ENCODE results near the gene VIT. TPM values are rescaled to one million over a fixed set of nuclear protein-coding genes. Genes with fewer than 3 reads are reported as not detected.

The VIT gene, protein sequence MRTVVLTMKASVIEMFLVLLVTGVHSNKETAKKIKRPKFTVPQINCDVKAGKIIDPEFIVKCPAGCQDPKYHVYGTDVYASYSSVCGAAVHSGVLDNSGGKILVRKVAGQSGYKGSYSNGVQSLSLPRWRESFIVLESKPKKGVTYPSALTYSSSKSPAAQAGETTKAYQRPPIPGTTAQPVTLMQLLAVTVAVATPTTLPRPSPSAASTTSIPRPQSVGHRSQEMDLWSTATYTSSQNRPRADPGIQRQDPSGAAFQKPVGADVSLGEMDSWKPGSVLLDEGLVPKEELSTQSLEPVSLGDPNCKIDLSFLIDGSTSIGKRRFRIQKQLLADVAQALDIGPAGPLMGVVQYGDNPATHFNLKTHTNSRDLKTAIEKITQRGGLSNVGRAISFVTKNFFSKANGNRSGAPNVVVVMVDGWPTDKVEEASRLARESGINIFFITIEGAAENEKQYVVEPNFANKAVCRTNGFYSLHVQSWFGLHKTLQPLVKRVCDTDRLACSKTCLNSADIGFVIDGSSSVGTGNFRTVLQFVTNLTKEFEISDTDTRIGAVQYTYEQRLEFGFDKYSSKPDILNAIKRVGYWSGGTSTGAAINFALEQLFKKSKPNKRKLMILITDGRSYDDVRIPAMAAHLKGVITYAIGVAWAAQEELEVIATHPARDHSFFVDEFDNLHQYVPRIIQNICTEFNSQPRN
- not detected for total RNA-seq

DNA sequence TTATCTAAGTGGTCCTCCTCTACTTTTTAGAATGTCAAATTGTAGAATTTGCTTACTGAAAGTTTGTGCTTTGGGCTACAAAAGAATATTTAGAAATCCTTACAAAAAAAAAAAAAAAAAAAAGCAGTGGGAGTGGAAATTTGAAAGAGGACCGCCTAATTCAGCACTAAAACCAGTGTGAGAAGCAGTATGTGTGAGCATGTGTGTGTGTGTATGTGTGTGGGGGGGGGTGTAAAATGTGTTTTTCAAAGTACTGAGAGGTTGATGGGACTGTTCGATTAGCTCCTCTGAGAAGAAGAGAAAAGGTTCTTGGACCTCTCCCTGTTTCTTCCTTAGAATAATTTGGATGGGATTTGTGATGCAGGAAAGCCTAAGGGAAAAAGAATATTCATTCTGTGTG is at the start of gene VIT:
VIT (plus strand) TSS at position 175 of the 400 bp plus-strand sequence. CDS start 19,664 bp downstream, outside the sequence.
- no peak within 1 kb of the TSS for H3K27ac Mint-ChIP-seq
- no peaks in the 10 kb centered on the region for H3K4me1 Mint-ChIP-seq
- no peaks in the 10 kb centered on the region for H3K9me3 Mint-ChIP-seq
- no peak within 1 kb of the TSS for H3K4me3 Mint-ChIP-seq
- no peaks in the 10 kb centered on the region for H3K36me3 Mint-ChIP-seq (ENCODE audit: low read depth)
- no peak for ATAC-seq (replicated peaks)
- H3K27me3 Mint-ChIP-seq, result peaks cover 10% of the 10 kb centered on the region

DNA sequence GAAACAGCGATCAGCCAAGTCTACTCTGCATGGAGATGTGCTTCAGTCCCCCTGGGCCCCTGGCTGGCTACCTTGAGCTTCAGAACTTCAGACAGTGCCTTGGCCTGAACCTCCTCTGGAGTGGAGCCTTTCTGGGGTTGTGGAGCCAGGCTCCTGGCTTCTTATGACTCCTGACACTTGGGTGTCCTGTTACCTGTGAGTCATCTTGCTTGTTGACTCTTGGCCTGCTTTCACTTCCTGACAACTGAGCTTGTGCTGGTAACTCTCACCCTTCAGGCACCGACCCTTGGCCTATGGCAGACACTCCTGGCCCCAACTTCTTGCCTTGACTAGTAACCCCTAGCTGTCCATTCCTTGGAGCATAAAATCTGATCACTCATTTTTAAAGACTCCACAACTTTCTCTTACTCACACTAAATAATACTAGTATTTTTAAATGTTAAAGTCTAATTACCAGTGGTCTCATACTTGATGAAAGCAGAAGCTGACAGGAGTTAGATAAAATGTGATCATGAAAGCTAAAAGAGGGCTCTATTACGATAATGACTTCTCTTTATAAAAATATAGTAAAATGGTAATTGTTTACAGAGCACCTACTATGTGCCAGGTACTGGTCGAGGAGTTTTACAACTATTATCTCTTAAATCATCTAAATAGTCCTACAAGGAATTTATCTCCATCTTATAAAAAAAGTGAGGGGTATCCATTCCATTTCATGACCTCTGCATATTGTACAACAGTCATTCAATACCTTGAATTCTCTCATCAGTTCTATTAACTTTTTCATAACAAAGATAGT is 46.3 kb upstream of the VIT start:
- peak overlapping the region; percentile 7 for H3K27ac Mint-ChIP-seq
- no peak overlapping the region for H3K4me3 Mint-ChIP-seq
- peaks cover 4% of the 10 kb centered on the region for H3K4me1 Mint-ChIP-seq
- peak; percentile 86 for ATAC-seq (replicated peaks)
- H3K36me3 Mint-ChIP-seq (ENCODE audit: low read depth), result no peaks in the 10 kb centered on the region
- H3K27me3 Mint-ChIP-seq, result no peaks in the 10 kb centered on the region
- no peaks in the 10 kb centered on the region for H3K9me3 Mint-ChIP-seq

DNA sequence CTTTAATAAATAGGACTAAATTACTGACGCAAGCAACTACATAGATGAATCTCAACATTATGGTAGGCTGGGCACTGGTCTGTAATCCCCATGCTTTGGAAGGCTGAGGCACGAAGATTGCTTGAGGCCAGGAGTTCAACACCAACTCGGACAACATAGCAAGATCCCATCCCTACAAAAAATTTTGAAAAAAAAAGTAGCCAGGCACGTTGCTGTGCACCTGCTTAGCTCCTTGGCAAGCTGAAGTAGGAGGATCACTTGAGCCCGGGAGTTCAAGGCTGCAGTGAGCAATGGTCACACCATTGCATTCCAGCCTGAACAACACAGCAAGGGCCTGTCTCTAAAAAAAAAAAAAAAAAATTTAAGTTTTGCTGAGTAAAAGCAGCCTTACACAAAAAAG is 43.4 kb upstream of the VIT start:
- Mint-ChIP-seq H3K27me3 (no peaks in the 10 kb centered on the region), H3K4me1 (peaks cover 4% of the 10 kb centered on the region), H3K9me3 (no peaks in the 10 kb centered on the region), H3K4me3 (no peak overlapping the region), H3K27ac (no peak overlapping the region), H3K36me3 (ENCODE audit: low read depth) (no peaks in the 10 kb centered on the region)
- ATAC-seq (replicated peaks), result no peak

DNA sequence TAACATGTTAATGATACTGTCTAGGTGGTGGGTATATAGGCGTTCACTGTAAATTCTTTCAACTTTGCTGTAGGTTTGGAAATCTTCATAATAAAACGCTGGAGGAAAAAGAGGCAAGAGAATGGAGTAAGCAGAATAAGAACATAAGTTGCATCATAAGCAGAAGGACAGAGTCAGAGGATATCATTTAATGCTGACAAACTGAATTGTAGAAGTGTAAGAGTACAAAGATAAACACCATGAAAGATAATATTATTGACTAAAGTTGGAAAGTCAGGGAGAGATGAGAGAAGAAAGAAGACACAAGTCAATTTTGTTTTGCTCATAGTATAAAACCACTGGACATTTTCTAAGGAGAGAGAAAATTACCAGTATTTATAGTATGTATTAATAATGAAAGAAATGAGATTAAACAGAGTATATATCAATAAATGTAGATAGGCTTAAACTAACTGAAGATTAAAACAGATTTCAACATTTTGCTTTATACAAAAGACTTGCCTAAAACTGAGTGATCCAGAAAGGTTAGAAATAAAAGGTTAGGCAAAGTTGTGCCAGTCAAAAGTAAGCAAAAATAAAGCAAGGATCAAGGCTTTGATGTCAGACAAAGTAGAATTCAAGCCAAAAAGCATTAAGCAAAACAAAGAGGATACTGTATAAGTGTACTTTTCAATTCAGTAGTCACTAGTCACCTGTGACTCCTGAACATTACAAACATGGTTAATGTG is 42.4 kb upstream of the VIT start:
- no peak overlapping the region for H3K27ac Mint-ChIP-seq
- peaks cover 4% of the 10 kb centered on the region for H3K4me1 Mint-ChIP-seq
- H3K27me3 Mint-ChIP-seq, result no peaks in the 10 kb centered on the region
- no peak overlapping the region for H3K4me3 Mint-ChIP-seq
- no peaks in the 10 kb centered on the region for H3K9me3 Mint-ChIP-seq
- no peak for ATAC-seq (replicated peaks)
- H3K36me3 Mint-ChIP-seq (ENCODE audit: low read depth), result no peaks in the 10 kb centered on the region

DNA sequence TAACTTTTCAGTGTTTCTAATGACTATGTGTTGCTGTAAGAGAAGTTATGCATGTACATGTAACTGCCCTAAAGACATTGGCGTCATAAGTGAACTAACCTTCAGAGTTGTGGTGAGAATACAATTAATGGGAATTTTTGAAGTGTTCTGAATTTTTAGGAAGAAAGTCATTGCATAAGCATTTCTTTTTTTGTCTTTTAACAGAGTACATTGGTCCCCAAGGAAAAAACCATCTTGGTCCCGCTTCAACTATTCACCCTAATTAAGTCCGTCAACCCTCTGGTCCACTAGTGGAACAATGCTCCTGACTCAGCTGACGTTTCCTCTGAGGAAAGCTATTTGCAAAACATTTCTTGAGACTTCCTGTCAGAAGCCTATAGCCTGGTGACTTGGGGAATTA is 41.1 kb upstream of the VIT start:
- H3K4me1 Mint-ChIP-seq, result no peaks in the 10 kb centered on the region
- no peaks in the 10 kb centered on the region for H3K9me3 Mint-ChIP-seq
- ATAC-seq (replicated peaks), result no peak
- H3K27me3 Mint-ChIP-seq, result no peaks in the 10 kb centered on the region
- no peak overlapping the region for H3K27ac Mint-ChIP-seq
- no peaks in the 10 kb centered on the region for H3K36me3 Mint-ChIP-seq (ENCODE audit: low read depth)
- no peak overlapping the region for H3K4me3 Mint-ChIP-seq

DNA sequence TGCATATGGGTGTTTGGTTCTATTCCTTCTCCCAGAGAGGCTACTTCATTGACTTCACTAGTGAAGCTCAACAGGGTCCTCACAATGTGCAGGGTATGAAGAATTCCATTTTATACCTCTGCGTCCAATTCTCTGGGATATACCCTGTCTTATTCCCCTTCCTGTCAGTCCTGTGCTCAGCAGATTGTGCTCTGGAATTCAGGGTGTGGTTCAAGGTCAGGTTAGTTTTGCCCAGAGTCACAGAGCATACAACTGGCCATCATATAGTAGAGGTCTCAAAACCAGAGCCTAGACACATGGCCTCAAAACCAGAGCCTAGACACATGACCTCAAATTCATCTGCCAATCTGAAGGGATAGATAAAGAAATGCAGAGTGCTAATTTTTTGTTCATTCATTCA is 38.8 kb upstream of the VIT start:
- H3K27ac Mint-ChIP-seq, result no peak overlapping the region
- no peak overlapping the region for H3K4me3 Mint-ChIP-seq
- no peaks in the 10 kb centered on the region for H3K36me3 Mint-ChIP-seq (ENCODE audit: low read depth)
- H3K27me3 Mint-ChIP-seq, result no peaks in the 10 kb centered on the region
- no peak for ATAC-seq (replicated peaks)
- H3K4me1 Mint-ChIP-seq, result no peaks in the 10 kb centered on the region
- no peaks in the 10 kb centered on the region for H3K9me3 Mint-ChIP-seq

DNA sequence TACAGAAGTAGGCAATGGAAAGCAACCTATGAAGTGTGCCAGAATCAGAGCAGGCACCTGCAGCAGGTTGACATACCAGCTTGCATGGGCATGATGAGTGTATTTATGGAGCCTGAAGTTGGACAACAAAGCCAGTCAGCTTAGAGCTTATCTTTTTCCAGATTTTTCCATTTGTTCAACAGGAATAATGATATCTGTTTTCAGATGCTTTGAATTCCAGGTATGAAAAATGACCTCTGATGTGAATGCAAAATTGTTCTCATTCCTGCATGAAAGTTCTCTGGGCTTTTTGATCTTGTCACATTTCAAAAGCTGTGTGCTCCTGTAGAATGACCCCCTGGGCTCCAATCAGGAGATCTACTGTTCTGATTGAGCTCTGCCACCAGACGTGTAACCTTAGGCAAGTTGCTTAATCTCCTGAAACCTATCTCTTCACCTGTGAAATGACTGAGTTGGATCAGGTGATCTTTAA is 38.2 kb upstream of the VIT start:
- Mint-ChIP-seq H3K36me3 (ENCODE audit: low read depth) (no peaks in the 10 kb centered on the region), H3K4me1 (no peaks in the 10 kb centered on the region), H3K27ac (no peak overlapping the region), H3K4me3 (no peak overlapping the region), H3K9me3 (no peaks in the 10 kb centered on the region), H3K27me3 (no peaks in the 10 kb centered on the region)
- no peak for ATAC-seq (replicated peaks)

DNA sequence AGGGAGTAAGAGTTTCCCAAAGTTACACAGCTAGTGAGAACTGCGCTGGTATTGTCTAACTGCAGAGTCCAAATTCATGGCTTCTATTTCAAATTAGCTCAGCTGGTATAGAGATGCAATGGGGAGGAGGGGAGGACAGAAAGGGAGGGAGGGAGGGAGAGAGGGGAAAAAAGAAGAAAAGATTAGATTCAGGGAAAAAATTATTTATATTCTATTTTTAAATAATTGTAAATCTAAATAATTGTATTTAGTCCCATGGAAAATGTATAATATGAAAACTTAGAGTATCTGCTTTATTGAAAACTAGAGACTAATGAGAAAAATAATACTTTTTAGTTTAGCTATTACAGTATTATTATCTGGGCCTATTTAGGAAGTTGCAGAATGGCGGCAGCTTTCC is 37.3 kb upstream of the VIT start:
- Mint-ChIP-seq H3K36me3 (ENCODE audit: low read depth) (no peaks in the 10 kb centered on the region), H3K9me3 (no peaks in the 10 kb centered on the region), H3K4me1 (no peaks in the 10 kb centered on the region), H3K27ac (no peak overlapping the region), H3K27me3 (no peaks in the 10 kb centered on the region), H3K4me3 (no peak overlapping the region)
- no peak for ATAC-seq (replicated peaks)

DNA sequence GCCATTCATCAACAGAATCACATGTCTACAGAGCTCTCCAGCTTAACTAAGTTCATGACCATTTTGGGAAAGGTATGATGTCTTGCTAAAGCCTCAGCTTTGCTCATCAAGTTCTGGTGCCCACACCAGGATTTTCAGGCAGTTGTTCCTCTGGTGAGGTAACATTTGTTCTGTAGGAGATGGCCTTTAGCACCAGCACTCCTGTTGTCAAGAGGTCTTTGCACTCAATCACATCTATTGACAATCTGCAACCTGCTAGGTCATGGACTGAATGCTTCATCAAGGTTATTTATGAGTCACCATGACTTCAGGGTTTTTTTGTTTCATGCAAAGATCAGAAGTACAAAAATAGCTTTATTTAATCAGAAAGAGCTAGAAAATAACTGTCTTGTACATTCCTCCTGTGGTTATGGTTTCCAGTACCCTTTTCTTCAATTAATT is 36.6 kb upstream of the VIT start:
- H3K36me3 Mint-ChIP-seq (ENCODE audit: low read depth), result no peaks in the 10 kb centered on the region
- H3K27ac Mint-ChIP-seq, result no peak overlapping the region
- H3K27me3 Mint-ChIP-seq, result no peaks in the 10 kb centered on the region
- H3K9me3 Mint-ChIP-seq, result no peaks in the 10 kb centered on the region
- H3K4me3 Mint-ChIP-seq, result no peak overlapping the region
- ATAC-seq (replicated peaks), result peak; percentile 44
- H3K4me1 Mint-ChIP-seq, result no peaks in the 10 kb centered on the region

DNA sequence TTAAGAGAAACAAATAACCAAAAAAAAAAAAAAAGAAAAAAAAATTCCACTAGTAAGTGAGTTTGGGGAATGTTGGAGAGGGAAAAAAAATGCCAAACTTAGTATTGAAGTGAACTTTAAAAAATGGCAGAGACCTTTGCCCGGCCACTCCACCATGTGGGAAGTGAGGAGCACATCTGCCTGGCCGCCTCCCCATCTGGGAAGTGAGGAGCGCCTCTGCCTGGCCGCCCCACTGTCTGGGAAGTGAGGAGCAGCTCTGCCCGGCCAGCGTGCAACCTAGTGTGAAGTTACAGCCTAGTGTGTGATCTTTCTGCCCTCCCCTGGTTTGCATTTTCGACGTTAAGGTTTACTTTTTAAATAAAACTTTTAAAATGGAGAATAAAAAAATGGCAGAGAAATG is 33.9 kb upstream of the VIT start:
- H3K27me3 Mint-ChIP-seq, result peaks cover 1% of the 10 kb centered on the region
- H3K4me3 Mint-ChIP-seq, result no peak overlapping the region
- no peak overlapping the region for H3K27ac Mint-ChIP-seq
- no peak for ATAC-seq (replicated peaks)
- H3K9me3 Mint-ChIP-seq, result no peaks in the 10 kb centered on the region
- H3K4me1 Mint-ChIP-seq, result no peaks in the 10 kb centered on the region
- no peaks in the 10 kb centered on the region for H3K36me3 Mint-ChIP-seq (ENCODE audit: low read depth)

DNA sequence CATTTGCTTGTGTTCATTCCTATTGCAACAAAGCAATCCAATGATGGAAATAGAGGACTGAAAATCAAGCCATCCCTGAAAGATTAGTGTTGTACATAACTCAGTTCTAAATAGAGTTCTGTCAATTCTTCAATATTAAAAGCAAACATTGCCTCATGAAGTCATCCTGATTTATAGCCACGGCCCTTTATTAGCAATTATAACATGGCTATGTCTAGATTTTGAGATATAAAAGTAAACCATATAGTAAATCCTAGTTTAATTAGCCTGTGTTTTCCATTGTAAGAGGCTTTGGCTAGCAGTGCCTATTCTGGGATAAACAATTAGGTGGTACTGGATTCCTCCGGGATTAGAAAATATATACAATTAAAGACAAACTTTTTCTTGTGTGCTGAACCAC is 33.2 kb upstream of the VIT start:
- no peak overlapping the region for H3K27ac Mint-ChIP-seq
- no peaks in the 10 kb centered on the region for H3K4me1 Mint-ChIP-seq
- H3K36me3 Mint-ChIP-seq (ENCODE audit: low read depth), result no peaks in the 10 kb centered on the region
- no peak for ATAC-seq (replicated peaks)
- no peak overlapping the region for H3K4me3 Mint-ChIP-seq
- no peaks in the 10 kb centered on the region for H3K9me3 Mint-ChIP-seq
- H3K27me3 Mint-ChIP-seq, result peaks cover 5% of the 10 kb centered on the region

DNA sequence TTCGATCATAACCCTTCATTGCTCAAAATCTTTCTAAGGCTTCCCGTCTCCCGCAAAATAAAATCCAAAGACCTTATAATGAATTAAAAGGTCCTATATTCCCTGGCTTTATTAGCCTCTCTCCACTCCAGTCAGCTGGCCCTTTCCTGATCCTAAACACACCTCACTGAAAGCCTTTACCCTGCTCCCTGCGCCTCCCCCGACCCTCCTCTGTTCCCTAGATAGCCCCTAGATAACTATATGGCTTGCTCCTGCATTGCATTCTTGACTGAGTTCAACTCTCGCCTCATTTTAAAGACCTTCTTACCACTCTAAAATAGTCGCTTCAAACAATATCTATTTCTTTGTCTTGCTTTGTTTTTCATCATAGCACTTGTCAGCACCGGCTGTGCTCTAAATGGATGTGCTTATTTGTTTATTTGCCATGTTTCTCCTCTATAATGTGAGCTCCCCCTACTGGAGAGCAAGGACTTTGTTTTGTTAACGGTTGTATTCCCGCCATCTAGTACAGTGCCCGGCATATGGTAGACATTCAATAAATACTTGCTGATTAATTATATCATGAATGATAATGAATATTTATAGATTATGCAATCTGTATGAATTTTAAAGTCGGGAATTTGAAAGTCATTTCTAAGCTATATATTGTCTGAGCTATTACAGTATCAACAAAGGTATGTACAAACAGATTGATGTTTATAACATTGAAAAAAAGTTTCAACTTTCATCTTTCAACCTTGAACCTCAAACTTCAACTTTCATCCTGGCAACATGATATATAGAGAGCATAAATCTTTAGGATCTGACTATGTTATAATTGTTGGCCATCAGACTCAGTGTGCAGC is 32.4 kb upstream of the VIT start:
- H3K27ac Mint-ChIP-seq, result no peak overlapping the region
- H3K27me3 Mint-ChIP-seq, result peaks cover 8% of the 10 kb centered on the region
- no peaks in the 10 kb centered on the region for H3K9me3 Mint-ChIP-seq
- ATAC-seq (replicated peaks), result peak; percentile 65
- no peaks in the 10 kb centered on the region for H3K36me3 Mint-ChIP-seq (ENCODE audit: low read depth)
- no peak overlapping the region for H3K4me3 Mint-ChIP-seq
- no peaks in the 10 kb centered on the region for H3K4me1 Mint-ChIP-seq

DNA sequence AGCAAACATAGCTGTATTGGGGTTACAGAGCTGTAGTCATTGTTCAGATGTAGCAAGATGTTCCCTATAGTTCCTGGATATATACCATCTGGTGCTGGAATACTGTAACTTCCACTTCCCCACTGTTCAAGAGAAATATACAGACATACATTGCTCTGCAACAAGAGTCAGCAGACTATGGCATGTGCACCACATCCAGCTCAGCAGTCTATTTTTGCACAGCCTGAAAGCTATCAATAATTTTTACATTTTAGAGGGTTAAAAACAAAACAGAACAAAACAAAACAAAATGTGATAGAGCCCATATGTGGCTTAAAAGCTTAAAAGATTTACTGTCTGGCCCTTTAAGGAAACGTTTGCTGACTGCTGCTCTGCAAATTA is 31.8 kb upstream of the VIT start:
- H3K27me3 Mint-ChIP-seq, result peaks cover 9% of the 10 kb centered on the region
- no peaks in the 10 kb centered on the region for H3K4me1 Mint-ChIP-seq
- no peaks in the 10 kb centered on the region for H3K9me3 Mint-ChIP-seq
- ATAC-seq (replicated peaks), result no peak
- no peaks in the 10 kb centered on the region for H3K36me3 Mint-ChIP-seq (ENCODE audit: low read depth)
- no peak overlapping the region for H3K4me3 Mint-ChIP-seq
- H3K27ac Mint-ChIP-seq, result no peak overlapping the region

Data from activated T-helper 17 cell treated with anti-CD3 and anti-CD28 coated beads, Interleukin-2, amount 50 U/mL, for 72 hours (primary cell).